IPS-18a (cell line): ENCODE results near the gene BUB1.
"Not testable (repeated sequence)": the region's sequence is repeated elsewhere in the genome, so short reads cannot be mapped to it uniquely, and the experiment has no call there.

Experiments used
- H3K27ac ChIP-seq: one replicate; pipeline ENCODE4 v1.5.1; 2013; ENCODE audit warnings: low read length
- H3K27me3 ChIP-seq: one replicate; pipeline ENCODE4 v1.6.1; 2013; ENCODE audit warnings: mild to moderate bottlenecking, low read length; ENCODE audit not compliant: control insufficient read depth, insufficient read depth
- H3K36me3 ChIP-seq: one replicate; pipeline ENCODE4 v1.6.1; 2013; ENCODE audit warnings: low read depth, low read length; ENCODE audit not compliant: control insufficient read depth
- H3K4me1 ChIP-seq: one replicate; pipeline ENCODE4 v1.6.1; 2013; ENCODE audit warnings: low read depth, low read length; ENCODE audit not compliant: control insufficient read depth
- H3K4me3 ChIP-seq: one replicate; pipeline ENCODE4 v1.5.1; 2013; ENCODE audit warnings: low read length
- H3K9ac ChIP-seq: one replicate; pipeline ENCODE4 v1.6.1; 2013; ENCODE audit warnings: mild to moderate bottlenecking, low read length, moderate library complexity
- H3K9me3 ChIP-seq: one replicate; pipeline ENCODE4 v1.6.1; 2013; ENCODE audit warnings: low read depth, low read length; ENCODE audit not compliant: control insufficient read depth

The BUB1 gene

DNA sequence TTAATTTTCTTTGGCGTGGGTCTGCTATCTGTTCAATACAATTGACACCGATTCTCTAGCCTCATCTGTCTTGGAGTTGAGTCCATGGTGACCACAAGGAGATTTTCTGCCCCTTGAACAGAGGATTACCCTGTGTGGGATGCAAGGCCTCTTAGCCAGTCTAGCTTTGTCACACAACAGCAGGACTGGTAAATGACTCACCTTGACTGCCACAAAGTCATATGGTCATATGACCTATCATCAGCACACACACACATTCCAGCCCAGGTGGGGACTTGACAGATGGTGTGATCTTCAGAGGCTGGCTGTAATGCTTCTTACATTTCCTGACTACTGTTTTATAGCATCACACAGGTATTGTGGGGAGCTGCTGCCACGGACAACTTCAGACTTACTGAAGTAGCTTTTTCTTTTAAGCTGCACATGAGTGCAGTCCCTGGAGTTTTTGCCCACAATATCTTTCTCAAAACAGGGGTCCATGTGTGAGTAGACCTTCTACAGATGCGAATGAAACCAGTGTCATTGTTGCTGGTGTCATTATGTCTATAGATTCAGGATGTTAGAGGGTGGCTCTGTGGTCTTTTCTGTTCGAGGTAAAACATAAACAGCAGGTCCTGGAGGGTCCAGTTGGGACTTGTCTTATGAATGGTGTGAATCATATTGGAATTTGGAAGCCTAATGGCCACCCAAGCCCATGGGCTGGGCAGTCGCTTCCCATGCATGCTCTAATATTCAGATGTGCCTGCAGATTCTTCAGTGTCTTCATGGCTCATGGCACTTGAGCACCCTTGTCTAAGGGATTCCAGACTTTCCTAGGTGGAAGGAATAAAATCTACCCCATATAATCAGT lies 35.9 kb upstream of the BUB1 start:
- Histone ChIP-seq H3K9me3 (no peaks in the 10 kb centered on the region), H3K36me3 (no peaks in the 10 kb centered on the region), H3K27ac (no peak overlapping the region), H3K4me3 (no peak overlapping the region), H3K9ac (no peak overlapping the region), H3K27me3 (no peaks in the 10 kb centered on the region), H3K4me1 (no peaks in the 10 kb centered on the region)

DNA sequence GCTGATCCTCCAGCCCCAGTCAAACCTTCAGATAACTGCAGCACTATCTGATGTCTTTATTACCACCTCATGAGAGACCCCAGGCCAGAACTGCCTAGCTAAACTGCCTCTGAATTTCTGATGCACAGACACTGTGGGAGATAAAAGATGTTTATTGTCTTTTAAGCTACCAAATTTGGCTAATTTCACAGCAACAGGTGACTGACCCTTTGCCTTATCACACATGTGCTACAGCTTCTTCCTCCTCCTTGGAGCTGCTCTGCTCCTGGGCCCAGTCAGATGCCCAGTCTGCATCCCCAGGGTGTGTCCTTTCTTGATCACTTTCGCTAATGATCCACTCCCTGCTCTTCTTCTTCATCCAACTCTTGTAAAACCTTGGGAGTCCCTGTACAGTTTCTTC lies 34.9 kb upstream of the BUB1 start:
- H3K4me3 ChIP-seq: no peak overlapping the region
- H3K36me3 ChIP-seq: no peaks in the 10 kb centered on the region
- H3K9me3 ChIP-seq: no peaks in the 10 kb centered on the region
- no peak overlapping the region for H3K9ac ChIP-seq
- H3K27me3 ChIP-seq: no peaks in the 10 kb centered on the region
- no peak overlapping the region for H3K27ac ChIP-seq
- H3K4me1 ChIP-seq: no peaks in the 10 kb centered on the region

DNA sequence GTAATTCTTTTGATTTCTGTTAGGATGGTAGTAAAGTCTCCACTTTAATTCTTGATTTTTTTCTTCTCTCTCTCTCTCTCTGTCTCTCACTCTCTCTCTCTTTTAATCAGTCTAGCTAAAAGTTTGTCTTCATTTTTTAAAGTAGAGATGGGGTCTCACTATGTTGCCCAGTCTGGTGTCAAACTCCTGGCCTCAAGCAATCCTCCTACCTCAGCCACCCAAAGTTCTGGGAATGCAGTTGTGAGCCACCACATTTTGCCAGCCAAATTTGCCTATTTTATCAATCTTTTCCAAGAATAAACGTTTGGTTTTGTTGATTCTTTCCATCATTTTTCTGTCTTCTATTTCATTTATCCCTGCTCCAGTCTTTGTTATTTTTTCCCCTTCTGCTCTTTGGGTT lies 30.6 kb upstream of the BUB1 start:
- Histone ChIP-seq H3K36me3 (no peaks in the 10 kb centered on the region), H3K9me3 (no peaks in the 10 kb centered on the region), H3K27me3 (no peaks in the 10 kb centered on the region), H3K4me3 (no peak overlapping the region), H3K4me1 (peaks cover 6% of the 10 kb centered on the region), H3K9ac (no peak overlapping the region), H3K27ac (no peak overlapping the region)

DNA sequence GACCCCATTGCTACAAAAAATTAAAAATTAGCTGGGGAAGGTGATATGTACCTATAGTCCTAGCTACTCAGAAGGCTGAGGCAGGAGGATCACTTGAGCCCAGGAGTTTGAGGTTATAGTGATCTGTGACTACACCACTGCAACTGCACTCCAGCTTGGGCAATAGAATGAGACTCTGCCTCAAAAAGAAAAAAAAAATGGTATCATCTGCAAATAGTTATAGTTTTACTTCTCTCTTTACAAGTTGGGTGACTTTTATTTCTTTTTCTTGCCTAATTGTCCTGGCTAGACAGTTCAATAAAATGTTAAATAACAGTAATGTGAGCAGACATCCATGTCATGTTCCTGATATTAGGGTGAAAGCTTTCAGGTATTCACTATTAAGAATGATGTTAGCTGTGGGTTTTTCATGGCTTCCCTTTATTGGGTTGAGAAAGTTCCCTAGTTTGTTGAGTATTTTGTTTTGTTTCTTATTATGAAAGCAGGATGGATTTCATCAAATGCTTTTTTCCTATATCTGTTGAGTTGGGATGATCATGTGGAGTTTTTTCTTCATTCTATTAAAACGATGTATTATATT lies 29.6 kb upstream of the BUB1 start:
- peaks cover 16% of the 10 kb centered on the region for H3K4me1 ChIP-seq
- H3K27me3 ChIP-seq: no peaks in the 10 kb centered on the region
- H3K36me3 ChIP-seq: no peaks in the 10 kb centered on the region
- no peak overlapping the region for H3K27ac ChIP-seq
- H3K9ac ChIP-seq: no peak overlapping the region
- no peaks in the 10 kb centered on the region for H3K9me3 ChIP-seq
- H3K4me3 ChIP-seq: no peak overlapping the region

GRCh38 chr2:110702514-110703380 lies 24.9 kb upstream of the BUB1 start:
- no peaks in the 10 kb centered on the region for H3K36me3 ChIP-seq
- H3K27ac ChIP-seq: no peak overlapping the region
- H3K9ac ChIP-seq: no peak overlapping the region
- peaks cover 19% of the 10 kb centered on the region for H3K4me1 ChIP-seq
- no peaks in the 10 kb centered on the region for H3K9me3 ChIP-seq
- H3K4me3 ChIP-seq: no peak overlapping the region
- no peaks in the 10 kb centered on the region for H3K27me3 ChIP-seq

DNA sequence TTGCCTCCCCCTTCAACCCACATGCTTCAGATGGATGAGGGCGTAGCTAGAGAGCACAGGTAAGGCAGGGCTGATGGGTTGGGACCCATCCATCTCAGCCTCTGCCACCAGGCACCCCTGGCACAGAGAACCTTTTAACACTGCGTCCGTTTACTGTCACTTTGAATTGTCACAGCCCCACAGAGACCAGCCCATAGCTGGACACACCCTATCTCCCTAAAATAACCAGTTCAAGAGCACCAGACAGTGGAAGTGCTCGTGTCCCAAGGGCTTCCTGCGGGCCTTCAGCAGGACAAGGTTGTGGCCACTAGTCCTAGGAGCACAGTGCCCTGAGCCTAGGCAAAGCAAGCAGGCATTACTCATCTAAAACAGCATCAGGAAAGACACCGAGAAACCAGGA lies 20.4 kb upstream of the BUB1 start:
- not testable (repeated sequence) for H3K9ac ChIP-seq, H3K4me3 ChIP-seq, H3K36me3 ChIP-seq, H3K27ac ChIP-seq, H3K27me3 ChIP-seq, H3K9me3 ChIP-seq
- peaks cover 19% of the 10 kb centered on the region for H3K4me1 ChIP-seq

GRCh38 chr2:110695146-110695898 lies 17.5 kb upstream of the BUB1 start:
- H3K27ac ChIP-seq, H3K36me3 ChIP-seq, H3K4me3 ChIP-seq, H3K9me3 ChIP-seq, H3K27me3 ChIP-seq, H3K9ac ChIP-seq: not testable (repeated sequence)
- H3K4me1 ChIP-seq: peaks cover 10% of the 10 kb centered on the region

DNA sequence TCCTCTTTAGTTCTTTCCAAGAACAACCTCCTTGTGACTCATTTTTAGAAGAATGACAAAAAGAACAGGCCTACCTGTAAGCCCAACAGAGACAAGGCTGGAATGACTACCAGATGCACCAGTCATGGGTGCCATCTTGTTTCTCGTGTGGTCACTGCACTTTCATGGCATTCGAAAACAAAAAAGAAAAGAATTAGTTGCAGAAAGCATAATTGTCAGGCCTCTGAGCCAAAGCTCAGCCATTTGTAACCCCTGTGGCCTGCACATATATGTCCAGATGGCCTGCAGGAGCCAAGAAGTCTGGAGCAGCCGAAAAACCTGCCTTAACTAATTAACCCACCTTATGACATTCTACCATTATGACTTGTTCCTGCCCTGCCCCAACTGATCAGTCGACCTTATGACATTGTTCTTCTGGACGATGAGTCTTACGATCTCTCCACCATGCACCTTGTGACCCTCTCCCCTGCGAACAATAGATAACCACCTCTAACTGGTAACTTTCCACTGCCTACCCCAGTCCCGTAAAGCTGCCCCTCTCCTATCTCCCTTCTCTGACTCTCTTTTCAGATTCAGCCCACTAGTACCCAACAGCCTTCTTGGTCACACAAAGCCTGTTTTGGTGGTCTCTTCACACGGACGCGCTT lies 13.9 kb upstream of the BUB1 start:
- H3K27me3 ChIP-seq: peaks cover 17% of the 10 kb centered on the region
- no peaks in the 10 kb centered on the region for H3K36me3 ChIP-seq
- H3K9ac ChIP-seq: no peak overlapping the region
- no peaks in the 10 kb centered on the region for H3K9me3 ChIP-seq
- H3K4me1 ChIP-seq: peaks cover 34% of the 10 kb centered on the region
- H3K4me3 ChIP-seq: no peak overlapping the region
- no peak overlapping the region for H3K27ac ChIP-seq

DNA sequence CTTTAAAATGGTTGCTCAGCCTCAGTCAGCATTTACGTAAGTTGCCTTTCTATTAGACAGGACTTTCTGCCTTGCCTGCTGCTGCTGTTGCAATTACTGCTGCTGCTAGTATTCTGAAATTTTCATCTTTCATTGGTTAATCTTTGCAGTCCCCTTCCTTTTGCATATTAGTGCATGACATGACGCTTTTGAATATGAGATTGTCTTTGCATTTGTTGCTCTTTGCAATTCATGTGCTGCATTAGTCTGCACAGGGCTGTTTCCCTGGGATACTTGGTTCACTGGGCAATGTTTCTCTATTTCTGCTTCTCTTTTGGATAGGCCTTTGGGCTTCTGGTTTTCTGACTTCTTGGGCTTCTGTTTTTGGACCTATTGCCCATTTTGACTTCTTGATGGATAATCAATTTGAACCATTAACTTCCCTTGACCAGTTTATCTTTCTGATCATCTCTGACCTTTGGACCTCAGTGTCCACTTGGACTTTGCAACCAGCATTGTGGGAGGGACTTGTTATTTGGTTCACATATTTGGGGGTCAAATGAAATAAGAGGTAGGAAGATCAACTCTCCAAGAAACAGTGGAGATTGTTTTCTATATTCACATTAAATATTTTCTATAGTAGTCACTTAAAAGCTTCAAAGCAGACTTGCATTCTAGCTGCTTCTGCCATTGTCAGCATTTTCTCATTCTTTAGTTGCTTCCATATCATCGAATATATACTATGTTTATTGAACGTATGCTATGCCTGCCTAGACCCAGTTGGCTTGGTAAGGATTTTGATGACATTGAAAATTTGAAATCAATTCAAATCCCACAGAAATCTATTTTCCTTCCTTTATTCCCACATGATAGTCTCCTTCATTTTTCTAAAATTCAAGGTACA lies 12.5 kb upstream of the BUB1 start:
- Histone ChIP-seq H3K4me1 (peaks cover 34% of the 10 kb centered on the region), H3K27ac (no peak overlapping the region), H3K36me3 (no peaks in the 10 kb centered on the region), H3K4me3 (no peak overlapping the region), H3K9ac (no peak overlapping the region), H3K9me3 (no peaks in the 10 kb centered on the region), H3K27me3 (peaks cover 17% of the 10 kb centered on the region)

GRCh38 chr2:110688594-110689091 lies 10.8 kb upstream of the BUB1 start:
- H3K4me3 ChIP-seq: peak overlapping the region; percentile 55
- peaks cover 22% of the 10 kb centered on the region for H3K27me3 ChIP-seq
- peaks cover 36% of the 10 kb centered on the region for H3K4me1 ChIP-seq
- H3K27ac ChIP-seq: peak overlapping the region; percentile 95
- H3K36me3 ChIP-seq: no peaks in the 10 kb centered on the region
- H3K9ac ChIP-seq: peak overlapping the region; percentile 77
- no peaks in the 10 kb centered on the region for H3K9me3 ChIP-seq
